HG03378 (cell line): Measurements from ENCODE around the gene DNAJC12.
"Not testable (repeated sequence)": the region's sequence is repeated elsewhere in the genome, so short reads cannot be mapped to it uniquely, and the experiment has no call there.

Source experiments
- ATAC-seq: cut with Tn5 transposase; IDR thresholded peaks from one replicate; pipeline ENCODE4 v1.9.1; 2021; ENCODE audit warnings: mild to moderate bottlenecking, moderate library complexity; ENCODE audit not compliant: unreplicated experiment

Gene DNAJC12

DNA sequence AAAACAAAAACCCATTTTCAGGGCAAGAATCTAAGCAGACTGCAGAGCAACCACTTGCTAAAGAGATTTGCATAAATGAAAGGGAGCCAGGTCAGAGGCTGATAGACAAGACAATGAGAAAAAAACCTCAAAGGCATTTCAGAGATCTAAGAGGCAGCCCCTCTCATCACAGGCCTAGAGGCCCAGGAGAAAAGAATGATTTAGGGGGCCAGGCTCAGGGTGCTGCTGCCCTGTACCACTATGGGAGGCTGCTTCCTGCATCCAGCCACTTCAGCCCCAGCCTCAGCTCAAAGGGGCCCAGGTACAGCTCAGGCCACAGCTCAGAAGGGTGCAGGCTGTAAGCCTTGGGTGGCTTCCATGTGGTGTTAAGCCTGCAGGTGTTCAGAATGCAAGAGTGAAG, 3.7 kb upstream of the DNAJC12 start:
- no peak for ATAC-seq

GRCh38 chr10:67839951-67840350, 2.0 kb upstream of the DNAJC12 start:
- ATAC-seq, result no peak

DNA sequence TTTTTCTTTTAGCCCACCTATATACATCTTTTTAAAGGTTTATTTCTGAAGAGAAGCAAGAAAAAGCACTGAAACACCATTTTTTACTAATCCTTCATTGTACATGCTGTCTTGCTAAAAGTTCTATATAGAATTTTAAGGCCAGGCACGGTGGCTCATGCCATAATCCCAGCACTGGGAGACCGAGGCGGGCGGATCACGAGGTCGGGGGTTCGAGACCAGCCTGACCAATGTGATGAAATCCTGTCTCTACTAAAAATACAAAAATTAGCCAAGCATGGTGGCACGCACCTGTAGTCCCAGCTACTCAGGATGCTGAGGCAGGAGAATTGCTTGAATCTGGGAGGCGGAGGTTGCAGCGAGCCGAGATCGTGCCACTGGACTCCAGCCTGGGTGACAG, 1.5 kb upstream of the DNAJC12 start:
- not testable (repeated sequence) for ATAC-seq

DNA sequence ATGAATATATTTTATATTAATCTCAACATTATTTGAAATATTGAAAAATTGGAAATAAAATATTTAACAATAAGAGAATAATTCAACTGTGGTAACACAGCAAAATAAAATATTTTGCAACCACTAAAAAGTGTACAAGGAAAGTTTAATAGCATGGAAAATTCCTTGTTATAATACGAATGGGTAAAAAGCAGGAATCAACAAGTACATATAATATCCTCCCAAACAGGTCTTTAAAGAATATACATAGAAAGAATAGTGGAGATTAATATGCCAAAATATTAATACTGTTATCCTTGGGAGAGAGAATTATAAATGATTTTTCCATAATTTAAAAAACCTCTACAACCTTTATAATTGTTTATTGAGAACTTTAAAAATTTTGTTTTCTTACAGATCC, 1.0 kb downstream of the DNAJC12 start:
- ATAC-seq, result no peak

DNA sequence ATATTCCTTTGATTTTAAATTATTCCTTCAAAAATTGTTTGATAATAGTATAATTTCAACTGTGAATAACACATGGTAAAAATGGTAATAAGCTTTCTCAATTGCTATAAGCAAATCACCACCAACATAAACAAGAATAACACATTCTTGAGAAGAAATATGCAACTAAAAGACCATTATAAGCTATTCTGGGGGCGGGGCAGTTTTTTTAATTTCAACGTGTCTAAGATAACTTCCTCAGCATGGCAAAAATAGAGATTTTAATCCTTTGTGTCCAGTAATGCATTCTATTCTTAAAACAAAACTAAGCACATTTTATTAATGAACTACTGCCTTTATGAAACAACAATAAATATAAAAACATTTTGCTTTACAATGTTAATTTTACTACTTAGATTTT, 1.5 kb downstream of the DNAJC12 start:
- ATAC-seq, result no peak

DNA sequence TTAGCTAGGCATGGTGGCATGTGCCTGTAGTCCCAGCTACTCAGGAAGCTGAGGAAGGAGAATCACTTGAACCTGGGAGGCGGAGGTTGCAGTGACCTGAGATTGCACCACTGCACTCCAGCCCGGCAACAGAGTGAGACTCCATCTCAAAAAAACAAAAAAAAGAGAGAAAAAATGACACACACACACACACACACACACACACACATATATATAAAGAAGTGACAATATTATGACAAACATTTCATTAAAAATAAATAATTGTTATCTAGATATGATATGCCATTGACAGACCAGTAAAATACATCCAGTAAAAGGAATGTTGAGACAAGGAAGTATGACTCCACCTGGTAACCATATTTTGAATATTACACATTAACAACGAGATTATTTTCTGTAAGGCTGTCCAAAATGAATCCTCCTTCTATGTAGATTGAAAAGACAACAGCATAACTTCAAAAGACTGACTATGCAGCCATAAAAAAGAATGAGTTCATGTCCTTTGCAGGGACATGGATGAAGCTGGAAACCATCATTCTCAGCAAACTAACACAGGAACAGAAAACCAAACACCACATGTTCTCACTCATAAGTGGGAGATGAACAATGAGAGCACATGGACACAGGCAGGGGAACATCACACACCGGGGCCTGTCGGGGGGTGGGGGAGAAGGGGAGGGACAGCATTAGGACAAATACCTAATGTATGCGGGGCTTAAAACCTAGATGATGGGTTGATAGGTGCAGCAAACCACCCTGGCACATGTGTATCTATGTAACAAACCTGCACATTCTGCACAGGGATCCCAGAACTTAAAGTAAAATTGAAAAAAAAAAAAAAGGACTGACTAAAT, 2.2 kb downstream of the DNAJC12 start:
- ATAC-seq, result not testable (repeated sequence)

GRCh38 chr10:67834375-67834774, 3.6 kb downstream of the DNAJC12 start:
- no peak for ATAC-seq

GRCh38 chr10:67827811-67828210, 10.2 kb downstream of the DNAJC12 start:
- no peak for ATAC-seq

- ATAC-seq, result peak; percentile 66
These were observed 18.2 kb downstream of the DNAJC12 start for GRCh38 chr10:67819768-67820204.

GRCh38 chr10:67818323-67818722, 19.7 kb downstream of the DNAJC12 start:
- no peak for ATAC-seq

DNA sequence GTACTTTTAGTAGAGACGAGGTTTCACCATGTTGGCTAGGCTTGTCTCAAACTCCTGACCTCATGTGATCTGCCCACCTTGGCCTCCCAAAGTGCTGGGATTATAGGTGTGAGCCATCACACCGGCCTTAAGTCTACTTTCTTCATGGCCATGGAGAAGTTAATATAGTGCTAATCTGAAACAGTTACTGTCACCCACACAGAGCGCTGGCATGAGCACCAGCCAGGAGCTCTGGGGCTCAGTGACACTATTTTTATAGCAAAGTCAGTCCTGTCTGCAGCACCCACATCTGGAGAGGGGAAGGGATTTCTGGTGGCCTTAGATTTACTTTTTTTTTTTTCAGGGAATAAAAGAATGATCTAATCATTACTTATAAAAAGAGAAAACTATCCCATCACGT, 21.3 kb downstream of the DNAJC12 start:
- no peak for ATAC-seq

- no peak for ATAC-seq
These were observed 22.4 kb downstream of the DNAJC12 start for GRCh38 chr10:67815571-67816059.

- no peak for ATAC-seq
These were observed 26.0 kb downstream of the DNAJC12 start for GRCh38 chr10:67812007-67812406.

DNA sequence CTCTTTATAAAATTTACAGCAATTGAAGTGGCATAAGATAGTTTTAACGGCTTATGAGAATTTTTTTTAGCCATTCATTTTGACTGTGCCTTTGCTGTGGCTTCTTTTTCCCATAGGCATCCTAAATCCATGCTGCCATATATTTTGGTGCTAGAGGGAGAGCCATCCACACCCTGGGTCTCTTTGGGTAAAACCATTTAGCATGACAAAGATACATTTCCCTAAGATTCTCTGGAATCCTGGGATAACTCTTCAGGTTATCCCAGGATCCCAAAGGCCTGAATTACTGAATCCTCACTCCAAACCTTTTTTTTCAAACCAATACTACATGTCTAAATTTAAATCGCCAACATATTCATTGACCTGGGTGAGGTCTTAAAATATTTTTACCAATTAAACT, 28.9 kb downstream of the DNAJC12 start:
- no peak for ATAC-seq

GRCh38 chr10:67808704-67809103, 29.3 kb downstream of the DNAJC12 start:
- no peak for ATAC-seq

DNA sequence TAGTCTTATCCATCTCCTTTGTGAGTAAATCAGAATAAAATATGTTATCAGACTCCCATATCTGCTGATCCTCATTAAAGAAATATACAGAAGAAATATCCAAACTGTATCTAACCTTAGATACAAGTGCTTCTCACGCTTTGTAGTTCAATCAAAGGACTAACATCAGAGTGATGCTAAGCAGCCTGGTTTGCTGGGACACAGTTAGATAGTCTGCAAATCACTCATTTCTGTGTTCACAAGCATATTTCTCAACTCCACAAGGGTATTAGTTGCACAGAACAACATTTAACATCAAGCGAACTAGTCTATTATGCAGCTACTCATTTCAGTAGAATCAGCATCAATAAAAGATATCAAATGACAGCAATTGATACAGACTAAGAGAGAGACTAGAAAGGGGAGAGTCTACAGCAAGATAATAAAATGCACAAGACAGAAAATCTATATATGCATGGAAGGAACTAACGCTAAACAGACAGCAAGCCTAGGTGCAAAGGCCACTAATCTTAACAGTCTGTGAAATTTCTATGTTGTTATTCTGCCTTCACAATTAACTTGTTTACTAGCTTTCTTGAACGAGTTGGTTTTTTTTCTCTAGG, 30.0 kb downstream of the DNAJC12 start:
- ATAC-seq, result no peak

DNA sequence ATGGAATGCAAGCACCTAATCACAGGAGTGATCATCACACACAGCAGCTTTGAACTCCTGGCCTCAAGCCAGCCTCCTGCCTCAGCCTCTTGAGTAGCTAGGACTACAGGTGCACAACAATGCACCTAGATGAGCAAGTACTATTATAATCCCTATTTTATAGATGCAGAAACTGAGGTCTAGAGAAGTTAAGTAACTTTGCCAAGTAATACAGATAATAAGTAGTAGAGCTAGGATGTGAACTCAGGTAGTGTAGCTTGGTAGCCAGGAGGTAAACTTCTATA, 33.7 kb downstream of the DNAJC12 start:
- ATAC-seq, result no peak

- peak; percentile 80 for ATAC-seq
These were observed 34.2 kb downstream of the DNAJC12 start for GRCh38 chr10:67803588-67804394.

DNA sequence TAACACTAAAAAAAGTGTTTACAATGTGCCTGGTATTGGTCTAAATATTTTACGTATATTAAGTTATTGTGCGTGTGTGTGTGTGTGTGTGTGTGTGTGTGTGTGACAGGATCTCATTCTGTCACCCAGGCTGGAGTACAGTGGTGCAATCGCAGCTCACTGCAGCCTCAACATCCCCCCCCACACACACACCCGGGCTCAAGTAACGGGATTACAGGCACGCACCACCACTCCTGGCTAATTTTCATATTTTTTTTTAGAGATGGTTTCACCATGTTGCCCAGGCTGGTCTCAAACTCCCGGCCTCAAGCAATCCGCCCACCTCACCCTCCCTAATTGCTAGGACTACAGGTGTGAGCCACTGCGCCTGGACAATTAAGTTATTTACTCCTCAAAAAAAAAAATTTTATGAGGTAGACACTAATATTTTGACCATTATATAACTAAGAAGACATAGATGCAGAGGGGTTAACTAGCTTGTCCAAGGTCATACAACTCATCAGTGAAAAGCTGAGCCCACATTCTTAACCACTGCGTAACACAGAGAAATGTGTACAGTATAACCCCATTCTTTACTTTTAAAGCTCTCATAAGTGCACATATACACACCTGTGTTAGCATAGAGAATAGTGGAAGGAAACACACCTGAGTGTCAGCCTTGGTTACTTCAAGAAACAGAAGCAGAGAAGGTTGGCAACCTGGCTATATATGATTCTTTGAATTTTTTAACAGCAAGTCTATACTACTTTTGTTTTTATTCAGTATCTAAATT, 35.0 kb downstream of the DNAJC12 start:
- ATAC-seq, result peak; percentile 30

GRCh38 chr10:67801118-67801517, 36.9 kb downstream of the DNAJC12 start:
- ATAC-seq, result no peak

DNA sequence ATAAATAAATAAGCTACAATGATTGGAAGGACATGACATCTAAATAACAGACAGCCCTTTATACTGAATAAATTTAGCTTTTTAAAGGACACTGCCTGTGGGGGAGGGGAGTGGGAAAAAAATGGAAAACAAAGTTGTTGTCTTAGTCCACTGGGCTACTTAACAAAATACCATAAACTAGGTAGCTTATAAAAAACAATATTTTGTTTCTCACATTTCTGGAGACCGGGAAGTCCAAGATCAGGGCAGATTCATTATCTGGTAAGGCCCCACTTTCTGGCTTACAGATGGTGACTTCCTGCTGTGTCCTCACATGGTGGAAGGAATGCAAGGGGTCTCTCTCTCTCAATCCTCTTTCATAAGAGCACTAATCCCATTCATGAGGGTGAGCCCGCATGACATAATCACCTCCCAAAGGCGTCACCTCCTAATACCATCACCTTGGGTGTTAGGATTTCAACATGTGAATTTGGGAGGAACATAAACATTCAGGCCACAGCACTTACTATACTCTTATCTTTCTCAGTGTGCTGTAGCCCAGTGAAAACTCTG, 43.0 kb downstream of the DNAJC12 start:
- no peak for ATAC-seq
